Measurements from ENCODE around the gene FZD4. TPM values are rescaled to one million over a fixed set of nuclear protein-coding genes. Genes with fewer than 3 reads are reported as not detected.
"Not testable (repeated sequence)": the region's sequence is repeated elsewhere in the genome, so short reads cannot be mapped to it uniquely, and the experiment has no call there.

The FZD4 gene
- total RNA-seq, 2 experiments from 2014 or later = not detected

DNA sequence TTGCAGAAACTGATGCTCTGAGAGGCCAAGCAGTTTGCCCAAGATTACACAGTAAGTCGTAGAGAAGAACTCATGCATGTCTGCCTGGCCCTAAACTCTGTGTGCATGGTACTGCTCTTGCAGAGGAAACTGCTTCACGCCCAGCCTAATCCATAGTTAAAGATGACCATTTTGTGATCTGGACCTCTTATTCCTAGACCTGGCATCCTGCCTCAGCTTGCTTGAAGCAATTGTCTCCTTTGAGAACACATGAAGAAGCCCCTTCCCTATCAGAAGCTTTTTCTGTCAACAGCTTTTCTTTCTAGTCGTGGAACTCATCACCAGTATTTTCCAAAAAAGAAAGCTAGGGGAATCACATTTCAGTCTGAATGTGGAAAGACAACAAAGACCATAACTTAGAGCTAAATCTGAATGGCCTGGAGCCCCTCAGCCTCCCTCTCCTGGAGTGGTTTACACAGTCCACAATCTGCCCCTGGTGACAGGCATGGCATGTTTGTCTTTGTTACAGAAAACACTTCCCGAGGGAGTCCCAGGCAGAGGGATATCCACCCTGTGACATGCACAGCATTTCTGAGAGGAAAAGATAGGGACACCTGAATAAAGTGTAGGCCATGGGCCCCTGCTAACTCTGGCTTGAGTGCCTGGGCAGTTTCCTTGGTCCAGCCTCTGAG lies 2.9 kb upstream of the FZD4 start:
- POLR2A ChIA-PET = no interaction called here
- Mint-ChIP-seq H3K4me1 (ENCODE audit: low read depth) (peaks cover 13% of the 10 kb centered on the region), H3K27me3 (ENCODE audit: low read depth) (peaks cover 59% of the 10 kb centered on the region), H3K4me3 (no peak overlapping the region), H3K9me3 (ENCODE audit: insufficient read depth) (no peaks in the 10 kb centered on the region), H3K27ac (no peak overlapping the region), H3K36me3 (ENCODE audit: low read depth) (no peaks in the 10 kb centered on the region)
- DNase-seq = no peak
- CTCF ChIA-PET = no interaction called here
- no peak for ATAC-seq

DNA sequence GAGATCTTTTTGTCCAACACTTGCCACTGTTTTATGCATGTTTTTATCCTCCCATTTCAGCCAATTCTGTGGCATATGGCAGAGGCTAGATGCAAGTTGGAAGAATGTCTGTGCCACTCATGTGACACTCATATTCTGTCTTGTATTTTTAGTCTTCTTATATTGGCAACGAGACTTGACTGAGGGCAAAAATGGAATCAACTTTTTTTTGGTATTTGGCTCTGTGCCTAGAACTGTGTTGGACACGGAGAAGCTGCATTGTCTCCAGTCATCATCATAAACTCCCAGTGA lies 1.7 kb upstream of the FZD4 start:
- no peak for DNase-seq
- Mint-ChIP-seq H3K4me1 (ENCODE audit: low read depth) (peaks cover 13% of the 10 kb centered on the region), H3K4me3 (no peak overlapping the region), H3K27ac (no peak overlapping the region), H3K9me3 (ENCODE audit: insufficient read depth) (no peaks in the 10 kb centered on the region), H3K27me3 (ENCODE audit: low read depth) (peaks cover 61% of the 10 kb centered on the region), H3K36me3 (ENCODE audit: low read depth) (no peaks in the 10 kb centered on the region)
- ATAC-seq = no peak
- CTCF ChIA-PET = no interaction called here
- POLR2A ChIA-PET = no interaction called here

DNA sequence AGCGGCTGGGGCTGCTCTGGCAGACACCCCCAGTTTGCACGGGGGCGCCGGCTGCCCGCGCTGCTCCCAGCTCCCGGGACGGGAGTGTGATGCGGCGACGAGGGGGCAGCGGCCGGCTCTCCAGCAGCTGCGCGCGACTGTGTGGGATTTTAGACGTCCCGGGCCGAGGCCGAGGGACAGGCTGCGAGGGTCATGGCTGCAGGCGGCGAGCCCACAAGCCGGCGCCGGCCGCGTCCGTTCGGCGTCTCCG lies 159 bp downstream of the FZD4 start:
- Mint-ChIP-seq H3K4me3 (no peak overlapping the region), H3K27me3 (ENCODE audit: low read depth) (peaks cover 63% of the 10 kb centered on the region), H3K36me3 (ENCODE audit: low read depth) (no peaks in the 10 kb centered on the region), H3K27ac (no peak overlapping the region), H3K4me1 (ENCODE audit: low read depth) (peaks cover 13% of the 10 kb centered on the region), H3K9me3 (ENCODE audit: insufficient read depth) (no peaks in the 10 kb centered on the region)
- POLR2A ChIA-PET = no interaction called here
- ATAC-seq = peak; percentile 38
- CTCF ChIA-PET = interaction anchor here (0.8 to 2.7 kb wide), 3 partner anchors 16 to 143 kb away, joined by 3 to 17 read pairs (median 5); no protein-coding TSS in a partner anchor
- DNase-seq = no peak

DNA sequence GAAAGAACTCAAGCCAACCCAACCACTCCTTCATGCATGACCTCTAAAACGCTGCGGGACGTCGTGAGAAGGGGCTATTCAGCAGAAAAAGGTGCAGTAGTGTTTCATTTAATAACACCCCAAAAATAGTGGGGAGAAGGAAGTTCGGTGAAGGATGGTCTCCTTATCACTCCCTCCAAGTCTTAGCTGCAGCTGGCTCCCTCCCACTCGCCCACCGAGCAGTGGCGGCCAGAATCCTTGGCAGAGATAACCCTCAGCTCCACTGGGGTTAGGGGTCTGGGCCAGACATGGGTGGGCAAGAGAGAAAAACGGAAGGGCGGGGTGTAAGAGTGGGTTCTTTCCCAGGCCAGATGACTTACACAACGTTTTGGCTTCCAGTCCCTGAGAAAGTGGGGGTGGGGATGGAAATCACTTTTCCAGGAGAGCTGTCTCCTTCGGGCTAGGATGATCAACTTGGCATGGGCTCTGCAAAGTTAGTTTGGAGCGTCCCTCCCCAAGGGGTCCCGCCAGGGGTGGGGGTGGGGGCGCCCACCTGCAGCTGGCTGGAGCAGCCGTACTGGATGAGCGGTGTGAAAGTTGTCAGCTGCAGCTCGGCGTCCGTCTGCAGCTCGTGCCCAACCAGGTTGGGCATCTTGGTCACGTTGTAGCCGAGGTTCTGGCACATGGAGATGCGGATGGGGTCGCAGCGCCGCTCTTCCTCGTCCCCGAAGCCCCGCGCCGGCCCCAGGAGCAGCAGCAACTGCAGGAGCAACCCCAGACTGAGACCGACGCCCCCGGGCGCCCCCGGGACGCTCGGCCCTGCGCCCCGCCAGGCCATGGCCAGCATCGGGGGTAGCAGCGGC lies 705 bp downstream of the FZD4 start:
- H3K27me3 Mint-ChIP-seq (ENCODE audit: low read depth) = peaks cover 62% of the 10 kb centered on the region
- H3K36me3 Mint-ChIP-seq (ENCODE audit: low read depth) = no peaks in the 10 kb centered on the region
- no peak overlapping the region for H3K27ac Mint-ChIP-seq
- no peaks in the 10 kb centered on the region for H3K9me3 Mint-ChIP-seq (ENCODE audit: insufficient read depth)
- ChIA-PET POLR2A (no interaction called here), CTCF (interaction anchor here (0.8 to 2.7 kb wide), 3 partner anchors 15 to 143 kb away, joined by 3 to 17 read pairs (median 5); no protein-coding TSS in a partner anchor)
- DNase-seq (no peak), ATAC-seq (no peak)
- H3K4me3 Mint-ChIP-seq = peak overlapping the region; percentile 54
- peaks cover 13% of the 10 kb centered on the region for H3K4me1 Mint-ChIP-seq (ENCODE audit: low read depth)

DNA sequence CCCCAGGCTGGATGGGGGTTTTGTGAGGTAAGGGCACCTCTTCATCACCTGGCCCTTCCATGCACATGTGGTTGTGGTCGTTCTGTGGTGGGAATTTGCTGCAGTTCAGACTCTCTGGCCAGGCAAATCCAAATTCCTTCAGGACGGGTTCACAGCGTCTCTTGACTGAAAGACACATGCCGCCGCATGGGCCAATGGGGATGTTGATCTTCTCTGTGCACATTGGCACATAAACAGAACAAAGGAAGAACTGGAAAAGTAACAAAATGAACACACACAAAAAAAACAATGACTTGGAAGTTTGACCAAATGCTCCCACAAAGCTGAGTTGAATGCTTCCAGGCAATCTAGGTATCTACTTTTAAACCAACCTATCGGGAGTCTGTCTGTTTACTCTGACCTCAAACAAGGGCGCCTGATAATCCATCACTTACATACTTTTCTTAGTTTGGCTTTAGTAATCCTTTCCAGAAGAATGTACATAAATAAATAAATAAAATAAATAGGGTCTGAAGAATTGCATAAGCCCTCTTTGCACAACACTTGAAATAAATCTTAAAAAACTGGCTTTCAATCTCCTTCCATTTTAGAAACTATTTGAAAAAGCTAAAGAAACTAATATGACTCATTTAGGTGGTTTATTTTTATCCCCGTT lies 2.8 kb downstream of the FZD4 start:
- H3K27me3 Mint-ChIP-seq (ENCODE audit: low read depth) = peaks cover 53% of the 10 kb centered on the region
- no peak overlapping the region for H3K27ac Mint-ChIP-seq
- H3K4me3 Mint-ChIP-seq = no peak overlapping the region
- ChIA-PET CTCF (no interaction called here), POLR2A (interaction anchor here (0.7 kb wide), 1 partner anchor 650 kb away, joined by 3 read pairs; no protein-coding TSS in a partner anchor)
- H3K36me3 Mint-ChIP-seq (ENCODE audit: low read depth) = no peaks in the 10 kb centered on the region
- DNase-seq = no peak
- ATAC-seq = no peak
- no peaks in the 10 kb centered on the region for H3K9me3 Mint-ChIP-seq (ENCODE audit: insufficient read depth)
- H3K4me1 Mint-ChIP-seq (ENCODE audit: low read depth) = peaks cover 13% of the 10 kb centered on the region

DNA sequence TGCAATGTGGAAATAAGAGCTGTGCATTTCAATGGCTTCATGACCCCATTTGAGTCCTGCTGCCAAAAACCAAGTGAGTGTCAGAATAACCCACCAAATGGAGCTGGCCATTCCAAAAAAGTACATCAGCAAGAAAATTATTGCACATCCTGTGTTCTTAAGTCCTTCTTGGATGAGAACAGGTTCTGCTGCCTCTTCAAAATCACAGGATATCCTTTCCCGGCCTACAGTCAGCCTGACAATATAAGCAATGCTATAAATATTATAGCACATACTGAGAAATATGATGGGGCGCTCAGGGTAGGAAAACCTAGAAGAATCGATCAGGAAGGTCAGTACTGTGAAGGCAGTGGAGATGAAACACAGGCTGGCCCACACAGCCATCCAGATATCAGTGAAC lies 3.5 kb downstream of the FZD4 start:
- Mint-ChIP-seq H3K27ac (no peak overlapping the region), H3K4me1 (ENCODE audit: low read depth) (peaks cover 11% of the 10 kb centered on the region), H3K4me3 (no peak overlapping the region), H3K9me3 (ENCODE audit: insufficient read depth) (no peaks in the 10 kb centered on the region), H3K36me3 (ENCODE audit: low read depth) (no peaks in the 10 kb centered on the region), H3K27me3 (ENCODE audit: low read depth) (peaks cover 46% of the 10 kb centered on the region)
- ATAC-seq (no peak), DNase-seq (no peak)
- POLR2A ChIA-PET = no interaction called here
- CTCF ChIA-PET = no interaction called here

DNA sequence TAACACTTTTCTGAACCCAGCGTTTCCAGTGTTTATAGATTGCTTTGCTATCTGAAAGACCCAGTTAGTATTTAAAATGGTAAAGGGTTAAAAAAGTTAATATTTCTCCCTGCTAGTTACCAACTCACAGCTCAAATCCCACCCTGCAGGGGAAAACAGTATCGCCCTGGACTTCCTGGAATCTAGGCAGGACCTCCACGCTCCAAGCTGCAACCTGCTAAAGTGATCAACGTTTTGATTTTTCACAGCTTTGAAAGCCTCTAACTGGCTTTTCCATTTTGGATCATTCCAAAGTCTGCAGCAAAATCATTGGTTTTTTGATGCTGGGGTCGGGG lies 4.6 kb downstream of the FZD4 start:
- POLR2A ChIA-PET = no interaction called here
- ATAC-seq (no peak), DNase-seq (no peak)
- Mint-ChIP-seq H3K36me3 (ENCODE audit: low read depth) (no peaks in the 10 kb centered on the region), H3K27me3 (ENCODE audit: low read depth) (peaks cover 38% of the 10 kb centered on the region), H3K4me1 (ENCODE audit: low read depth) (peaks cover 7% of the 10 kb centered on the region), H3K4me3 (no peak overlapping the region), H3K9me3 (ENCODE audit: insufficient read depth) (no peaks in the 10 kb centered on the region), H3K27ac (no peak overlapping the region)
- CTCF ChIA-PET = no interaction called here

DNA sequence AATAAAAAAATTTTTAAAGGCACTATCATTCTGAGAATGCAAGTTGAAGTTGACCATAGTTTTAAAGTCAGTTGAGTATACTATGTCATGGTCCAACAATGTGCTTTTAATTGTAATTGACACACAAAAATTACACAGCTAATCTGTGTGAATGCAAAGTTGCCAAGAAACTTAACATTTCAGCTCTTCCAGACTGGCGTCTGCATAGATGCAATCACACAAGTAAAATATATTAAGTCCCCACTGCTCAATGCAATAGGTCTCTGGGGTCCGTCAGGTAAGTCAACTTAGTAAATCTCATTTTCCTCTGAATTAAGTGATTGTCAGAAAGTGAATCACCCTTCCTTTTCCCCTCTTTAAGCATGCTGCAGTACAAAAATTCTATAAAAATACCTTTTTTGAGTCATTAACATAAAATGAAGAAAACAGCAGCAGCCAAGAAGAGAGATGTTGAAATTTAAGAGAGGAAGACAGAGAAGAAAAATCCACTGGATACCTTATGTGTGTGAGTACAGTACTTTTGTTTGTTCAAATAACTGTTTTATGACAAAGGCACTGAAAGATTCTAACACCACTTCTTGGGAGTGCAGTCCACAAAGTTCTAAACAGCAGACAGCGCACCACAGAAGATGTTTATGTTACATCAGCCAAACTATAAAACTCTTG lies 5.1 kb downstream of the FZD4 start:
- no peak for ATAC-seq
- ChIA-PET CTCF (no interaction called here), POLR2A (no interaction called here)
- Mint-ChIP-seq H3K27me3 (ENCODE audit: low read depth) (peaks cover 36% of the 10 kb centered on the region), H3K9me3 (ENCODE audit: insufficient read depth) (no peaks in the 10 kb centered on the region), H3K4me1 (ENCODE audit: low read depth) (peaks cover 5% of the 10 kb centered on the region), H3K27ac (no peak overlapping the region), H3K4me3 (no peak overlapping the region), H3K36me3 (ENCODE audit: low read depth) (no peaks in the 10 kb centered on the region)
- no peak for DNase-seq

DNA sequence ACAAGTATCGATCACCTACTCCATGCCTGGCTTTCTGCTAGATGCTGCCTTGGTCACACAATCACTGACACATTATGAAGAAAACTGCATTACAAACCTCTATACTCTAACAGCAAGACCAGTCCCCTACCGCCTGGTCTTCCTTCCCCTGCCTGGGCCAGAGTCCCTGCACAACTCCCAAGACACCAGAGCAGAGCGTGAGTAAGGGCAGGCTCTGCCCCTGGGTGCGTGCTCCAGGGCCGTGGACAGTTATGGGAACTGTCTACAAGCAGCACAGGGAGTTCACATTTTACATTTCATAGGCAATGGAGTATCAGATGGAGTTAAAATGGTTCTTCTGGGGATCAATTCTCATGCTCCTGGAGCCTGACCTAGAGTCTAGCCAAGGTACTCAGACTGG lies 6.5 kb downstream of the FZD4 start:
- ChIA-PET CTCF (no interaction called here), POLR2A (no interaction called here)
- Mint-ChIP-seq H3K36me3 (ENCODE audit: low read depth) (no peaks in the 10 kb centered on the region), H3K27ac (no peak overlapping the region), H3K27me3 (ENCODE audit: low read depth) (peaks cover 25% of the 10 kb centered on the region), H3K4me3 (no peak overlapping the region), H3K9me3 (ENCODE audit: insufficient read depth) (no peaks in the 10 kb centered on the region), H3K4me1 (ENCODE audit: low read depth) (no peaks in the 10 kb centered on the region)
- ATAC-seq (no peak), DNase-seq (no peak)

DNA sequence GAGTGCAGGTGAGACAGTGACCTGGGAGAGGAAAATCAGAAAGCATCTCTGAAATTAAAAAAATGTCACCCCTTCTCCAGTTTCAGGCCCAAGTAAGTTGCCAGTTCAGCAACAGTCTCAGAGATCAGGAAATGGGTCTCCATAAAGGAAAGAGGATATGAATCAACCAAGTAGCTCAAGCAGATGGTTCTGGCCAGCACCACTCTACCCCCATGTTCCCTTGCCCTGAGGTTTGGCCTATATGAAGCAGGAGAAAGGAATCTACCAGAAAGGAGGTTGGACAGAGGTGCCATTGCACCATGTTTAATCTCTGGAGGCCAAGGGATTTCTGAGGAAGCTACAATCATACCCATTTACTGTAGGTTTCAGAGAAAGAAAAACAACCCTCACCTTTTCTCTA lies 7.7 kb downstream of the FZD4 start:
- POLR2A ChIA-PET = interaction anchor here (0.6 kb wide), 1 partner anchor 361 kb away, joined by 3 read pairs; no protein-coding TSS in a partner anchor
- Mint-ChIP-seq H3K9me3 (ENCODE audit: insufficient read depth) (no peaks in the 10 kb centered on the region), H3K36me3 (ENCODE audit: low read depth) (no peaks in the 10 kb centered on the region), H3K4me3 (no peak overlapping the region), H3K4me1 (ENCODE audit: low read depth) (no peaks in the 10 kb centered on the region), H3K27me3 (ENCODE audit: low read depth) (peaks cover 19% of the 10 kb centered on the region), H3K27ac (no peak overlapping the region)
- ATAC-seq = no peak
- CTCF ChIA-PET = interaction anchor here (1.2 kb wide), 1 partner anchor 8 kb away, joined by 6 read pairs; no protein-coding TSS in a partner anchor
- no peak for DNase-seq

DNA sequence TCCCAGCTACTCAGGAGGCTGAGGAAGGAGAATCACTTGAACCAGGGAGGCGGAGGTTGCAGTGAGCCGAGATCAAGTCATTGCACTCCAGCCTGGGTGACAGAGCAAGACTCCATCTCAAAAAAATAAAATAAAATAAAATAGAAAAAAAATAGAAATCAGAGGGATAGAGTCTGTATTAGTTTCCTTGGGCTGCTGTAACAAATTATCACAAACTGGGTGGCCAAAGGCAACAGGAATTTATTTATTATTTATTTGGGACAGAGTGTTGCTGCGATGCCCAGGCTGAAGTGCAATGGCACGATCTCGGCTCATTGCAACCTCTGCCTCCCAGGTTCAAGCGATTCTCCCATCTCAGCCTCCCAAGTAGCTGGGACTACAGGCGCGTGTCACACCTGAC lies 11.7 kb downstream of the FZD4 start:
- not testable (repeated sequence) for ATAC-seq

More for the DNA sequence above, 11.7 kb downstream of the FZD4 start:
- H3K9me3 Mint-ChIP-seq (ENCODE audit: insufficient read depth); H3K4me1 Mint-ChIP-seq (ENCODE audit: low read depth); POLR2A ChIA-PET; DNase-seq; H3K27ac Mint-ChIP-seq; H3K36me3 Mint-ChIP-seq (ENCODE audit: low read depth); H3K4me3 Mint-ChIP-seq; H3K27me3 Mint-ChIP-seq (ENCODE audit: low read depth): not testable (repeated sequence)
- CTCF ChIA-PET = interaction anchor here (1.1 kb wide), 1 partner anchor 16 kb away, joined by 3 read pairs; no protein-coding TSS in a partner anchor
